NCI-H1694 (cell line): ENCODE data around the gene ANTKMT.

Experiments used
- DNase-seq: peaks from one replicate; lab custom pipeline; 2025; lab: John Stamatoyannopoulos, UW

The ANTKMT gene

DNA sequence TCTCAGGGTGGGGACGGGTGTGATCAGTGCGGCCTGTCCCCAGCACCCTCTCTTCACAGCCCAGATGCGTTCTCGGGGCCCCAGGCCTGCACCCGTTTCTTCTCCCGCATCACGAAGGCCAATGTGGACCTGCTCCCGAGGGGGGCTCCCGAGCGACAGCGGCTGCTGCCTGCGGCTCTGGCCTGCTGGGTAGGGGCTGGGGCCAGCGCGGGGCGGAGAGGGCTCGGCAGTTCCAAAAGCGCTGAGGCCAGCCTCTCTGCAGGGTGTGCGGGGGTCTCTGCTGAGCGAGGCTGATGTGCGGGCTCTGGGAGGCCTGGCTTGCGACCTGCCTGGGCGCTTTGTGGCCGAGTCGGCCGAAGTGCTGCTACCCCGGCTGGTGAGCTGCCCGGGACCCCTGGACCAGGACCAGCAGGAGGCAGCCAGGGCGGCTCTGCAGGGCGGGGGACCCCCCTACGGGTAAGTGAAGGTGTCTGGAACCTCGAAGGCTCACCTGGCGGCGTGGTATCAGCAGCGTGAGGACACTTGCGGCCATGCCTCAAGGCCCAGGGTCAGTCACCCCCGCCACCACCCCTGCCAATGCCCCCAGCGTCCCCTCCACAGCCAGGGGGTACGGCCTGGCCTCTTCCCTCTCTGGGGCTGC is 44.0 kb downstream of the ANTKMT start:
- no peak for DNase-seq

DNA sequence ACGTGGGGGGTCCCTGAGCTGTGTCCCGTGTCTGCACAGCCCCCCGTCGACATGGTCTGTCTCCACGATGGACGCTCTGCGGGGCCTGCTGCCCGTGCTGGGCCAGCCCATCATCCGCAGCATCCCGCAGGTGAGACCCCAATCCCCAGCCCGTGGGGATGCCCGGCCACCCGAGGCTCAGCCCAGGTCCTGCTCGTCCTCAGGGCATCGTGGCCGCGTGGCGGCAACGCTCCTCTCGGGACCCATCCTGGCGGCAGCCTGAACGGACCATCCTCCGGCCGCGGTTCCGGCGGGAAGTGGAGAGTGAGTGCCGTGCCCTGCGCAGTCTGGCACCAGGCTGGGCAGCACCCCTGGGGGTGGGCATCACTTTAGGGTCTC is 44.5 kb downstream of the ANTKMT start:
- no peak for DNase-seq

DNA sequence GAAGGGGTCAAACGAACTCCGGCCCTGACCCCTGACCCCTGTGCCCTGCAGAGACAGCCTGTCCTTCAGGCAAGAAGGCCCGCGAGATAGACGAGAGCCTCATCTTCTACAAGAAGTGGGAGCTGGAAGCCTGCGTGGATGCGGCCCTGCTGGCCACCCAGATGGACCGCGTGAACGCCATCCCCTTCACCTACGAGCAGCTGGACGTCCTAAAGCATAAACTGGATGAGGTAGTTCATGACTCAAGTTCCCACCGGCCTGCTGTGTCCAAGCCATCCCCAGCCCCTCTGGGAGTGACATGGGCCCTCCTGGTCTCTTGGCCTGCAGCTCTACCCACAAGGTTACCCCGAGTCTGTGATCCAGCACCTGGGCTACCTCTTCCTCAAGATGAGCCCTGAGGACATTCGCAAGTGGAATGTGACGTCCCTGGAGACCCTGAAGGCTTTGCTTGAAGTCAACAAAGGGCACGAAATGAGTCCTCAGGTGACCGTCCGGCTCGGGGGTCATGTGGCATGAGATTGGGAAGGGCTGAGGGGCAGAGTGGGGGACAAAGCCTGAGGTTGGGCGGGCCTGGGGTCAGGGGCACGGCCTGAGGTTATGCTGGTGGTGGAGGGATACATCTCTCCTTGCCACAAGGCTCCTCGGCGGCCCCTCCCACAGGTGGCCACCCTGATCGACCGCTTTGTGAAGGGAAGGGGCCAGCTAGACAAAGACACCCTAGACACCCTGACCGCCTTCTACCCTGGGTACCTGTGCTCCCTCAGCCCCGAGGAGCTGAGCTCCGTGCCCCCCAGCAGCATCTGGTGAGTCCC is 45.3 kb downstream of the ANTKMT start:
- DNase-seq, result no peak

DNA sequence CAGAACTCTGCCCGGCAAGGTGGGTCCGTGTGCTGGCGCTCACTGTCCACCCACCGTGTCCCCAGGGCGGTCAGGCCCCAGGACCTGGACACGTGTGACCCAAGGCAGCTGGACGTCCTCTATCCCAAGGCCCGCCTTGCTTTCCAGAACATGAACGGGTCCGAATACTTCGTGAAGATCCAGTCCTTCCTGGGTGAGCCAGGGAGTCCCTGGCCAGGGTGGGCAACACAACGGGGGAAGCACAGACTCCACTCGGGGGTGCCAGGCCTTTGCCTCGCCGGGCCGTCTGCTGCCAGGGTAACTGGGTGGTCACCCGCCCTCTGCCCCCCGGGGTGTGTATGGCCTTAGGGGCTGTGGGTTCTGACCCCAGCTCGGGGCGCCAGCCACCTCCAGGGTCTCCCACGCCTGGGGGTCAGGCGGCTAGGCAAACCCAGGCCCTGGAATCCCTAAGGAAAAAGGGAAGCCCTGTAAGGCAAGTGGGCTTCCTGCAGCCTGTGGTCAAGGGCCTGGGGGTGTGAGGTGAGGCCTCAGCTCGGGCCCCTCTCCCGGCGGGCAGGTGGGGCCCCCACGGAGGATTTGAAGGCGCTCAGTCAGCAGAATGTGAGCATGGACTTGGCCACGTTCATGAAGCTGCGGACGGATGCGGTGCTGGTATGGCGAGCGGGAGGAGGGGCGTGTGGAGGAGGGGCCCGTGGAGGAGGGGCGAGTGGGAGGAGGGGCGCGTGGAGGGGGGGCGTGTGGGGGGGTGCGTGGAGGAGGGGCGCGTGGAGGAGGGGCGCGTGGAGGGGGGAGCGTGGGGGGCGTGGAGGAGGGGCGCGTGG is 46.1 kb downstream of the ANTKMT start:
- DNase-seq, result no peak

DNA sequence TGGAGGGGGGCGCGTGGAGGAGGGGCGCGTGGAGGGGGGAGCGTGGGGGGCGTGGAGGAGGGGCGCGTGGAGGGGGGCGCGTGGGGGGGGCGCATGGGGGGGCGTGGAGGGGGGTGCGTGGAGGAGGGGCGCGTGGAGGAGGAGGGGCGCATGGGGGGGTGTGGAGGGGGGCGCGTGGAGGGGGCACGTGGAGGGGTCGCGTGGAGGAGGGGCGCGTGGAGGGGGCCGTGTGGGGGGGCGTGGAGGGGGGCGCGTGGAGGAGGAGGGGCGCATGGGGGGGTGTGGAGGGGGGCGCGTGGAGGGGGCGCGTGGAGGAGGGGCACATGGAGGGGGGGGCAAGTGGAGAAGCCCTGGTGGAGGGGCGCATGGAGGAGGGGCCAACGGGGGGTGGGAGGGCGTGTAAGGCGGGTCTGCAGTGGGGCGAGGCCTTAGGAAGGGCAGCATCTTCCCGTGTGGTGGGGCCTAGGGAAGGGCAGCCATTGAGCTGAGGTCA is 46.8 kb downstream of the ANTKMT start:
- no peak for DNase-seq

DNA sequence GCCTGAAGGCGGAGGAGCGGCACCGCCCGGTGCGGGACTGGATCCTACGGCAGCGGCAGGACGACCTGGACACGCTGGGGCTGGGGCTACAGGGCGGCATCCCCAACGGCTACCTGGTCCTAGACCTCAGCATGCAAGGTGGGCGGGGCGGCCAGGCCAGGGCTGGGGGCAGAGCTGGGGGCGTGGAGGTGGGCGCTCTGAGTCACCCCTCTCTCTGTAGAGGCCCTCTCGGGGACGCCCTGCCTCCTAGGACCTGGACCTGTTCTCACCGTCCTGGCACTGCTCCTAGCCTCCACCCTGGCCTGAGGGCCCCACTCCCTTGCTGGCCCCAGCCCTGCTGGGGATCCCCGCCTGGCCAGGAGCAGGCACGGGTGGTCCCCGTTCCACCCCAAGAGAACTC is 47.5 kb downstream of the ANTKMT start:
- no peak for DNase-seq

DNA sequence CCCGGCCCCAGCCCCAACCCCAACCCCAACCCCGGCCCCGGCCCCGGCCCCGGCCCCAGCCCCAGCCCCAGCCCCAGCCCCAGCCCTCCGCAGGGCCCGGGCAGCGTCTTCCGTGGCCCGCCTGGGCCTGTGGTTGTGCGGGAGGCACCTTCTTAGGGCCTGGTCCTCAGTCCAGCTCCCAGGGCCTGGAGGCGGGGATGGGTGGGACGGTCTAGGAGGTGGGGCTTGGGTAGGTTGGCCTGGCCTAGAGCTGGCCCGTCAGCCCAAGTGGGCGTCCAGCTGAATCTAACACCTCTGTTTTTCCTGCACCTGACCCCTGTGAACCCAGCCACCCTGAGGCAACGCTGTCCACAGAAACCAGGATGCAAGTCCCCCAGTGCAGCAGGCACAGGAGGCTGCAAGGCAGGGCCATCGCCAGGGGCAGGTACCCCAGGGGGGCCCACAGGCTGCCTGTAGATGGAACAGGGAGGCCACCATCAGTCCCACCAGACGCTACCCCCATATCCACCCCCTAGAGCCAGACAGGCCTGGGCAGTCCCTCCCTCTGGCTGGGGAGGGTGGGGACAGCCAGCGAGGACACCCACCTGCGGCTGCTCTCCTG is 48.3 kb downstream of the ANTKMT start:
- no peak for DNase-seq

DNA sequence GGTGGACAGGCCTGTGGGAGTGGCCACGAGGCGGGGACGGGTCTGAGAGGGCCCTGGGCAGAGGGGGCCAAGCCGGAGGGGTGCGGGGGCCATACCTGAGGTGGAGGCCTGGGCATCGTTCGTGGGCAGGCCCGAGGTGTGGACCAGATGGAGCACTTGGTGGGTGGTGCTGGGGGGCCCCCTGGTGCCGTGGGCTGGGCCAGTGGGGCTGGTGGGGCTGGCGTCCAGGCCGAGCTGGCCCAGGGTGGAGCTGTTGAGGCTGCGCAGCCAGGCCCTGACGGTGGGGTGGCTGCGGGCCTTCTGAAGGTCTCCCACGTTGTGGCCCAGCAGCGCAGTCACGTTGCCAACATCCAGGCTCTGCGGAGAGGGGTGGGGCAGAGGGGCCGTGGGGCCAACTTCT is 49.0 kb downstream of the ANTKMT start:
- no peak for DNase-seq

DNA sequence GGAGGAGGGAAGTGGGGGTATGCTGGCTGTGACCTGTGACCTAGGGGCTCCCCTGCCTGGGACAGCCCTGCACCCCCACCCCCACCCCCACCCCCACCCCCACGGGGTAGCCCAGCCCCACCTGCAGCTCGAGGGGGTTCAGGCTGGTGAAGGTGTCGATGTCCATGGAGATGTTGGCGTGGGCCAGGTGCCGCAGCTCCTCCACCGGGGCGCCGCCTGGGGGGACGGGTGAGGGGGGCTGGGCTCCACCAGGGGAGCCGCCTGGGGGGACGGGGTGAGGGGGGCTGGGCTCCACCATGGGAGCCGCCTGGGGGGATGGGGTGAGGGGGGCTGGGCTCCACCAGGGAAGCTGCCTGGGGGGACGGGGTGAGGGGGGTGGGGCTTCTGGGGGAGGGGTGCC is 49.5 kb downstream of the ANTKMT start:
- no peak for DNase-seq
